Spinal cord (tissue), 10 donors: ENCODE results near the gene CYP11A1. TPM values are rescaled to one million over a fixed set of nuclear protein-coding genes. Genes with fewer than 3 reads are reported as not detected.

Source experiments
- DNase-seq, 6 donors: peaks; one replicate each; pipeline versions ENCODE4 v3.0.0 to v3.0.0-alpha.2; 2013 to 2015; ENCODE audit warnings: low spot score in 6 of 6, low read depth in 4 of 6
- H3K27ac ChIP-seq: one replicate; pipeline ENCODE4 v1.5.1; 2013; ENCODE audit warnings: low read depth, low read length, control low read depth
- H3K27me3 ChIP-seq: one replicate; pipeline ENCODE4 v1.6.1; 2013; ENCODE audit warnings: low read length; ENCODE audit not compliant: control insufficient read depth, insufficient read depth
- H3K36me3 ChIP-seq: one replicate; pipeline ENCODE4 v1.6.1; 2013; ENCODE audit warnings: low read length; ENCODE audit not compliant: control insufficient read depth, insufficient read depth
- H3K4me1 ChIP-seq: one replicate; pipeline ENCODE4 v1.6.1; 2013; ENCODE audit warnings: low read length; ENCODE audit not compliant: control insufficient read depth, insufficient read depth
- H3K4me3 ChIP-seq: one replicate; pipeline ENCODE4 v1.5.1; 2013; ENCODE audit warnings: low read depth, low read length, control low read depth
- H3K9me3 ChIP-seq: one replicate; pipeline ENCODE4 v1.6.1; 2013; ENCODE audit warnings: low read length; ENCODE audit not compliant: control insufficient read depth, insufficient read depth
- WGBS: methylation state at CpG from one replicate; pipeline ENCODE4 v1.1.5; 2013; ENCODE audit warnings: missing lambda C conversion rate; ENCODE audit not compliant: insufficient coverage; 5-methylcytosine and 5-hydroxymethylcytosine counted together
- polyA plus RNA-seq, 2 donors: library from polyadenylated mRNA; unstranded; fragments of 120-200 nt; gene quantifications; one replicate each; pipeline ENCODE4 v1.2.1, GENCODE V29; 2013; ENCODE audit not compliant: insufficient read length in 2 of 2
- total RNA-seq, 2 donors: library from RNA; depleted of rRNA in 1 of 2; stranded (reverse); fragments of 120-200 nt in 1 of 2; fragments of >200 nt in 1 of 2; gene quantifications; one replicate each; pipeline versions ENCODE4 v1.2.3 to v1.2.4, GENCODE V29; 2013 to 2014
- donor health status: healthy.

Gene CYP11A1
- total and polyA plus RNA-seq, 4 donors: 0.89 to 2.1 (median 1.8) TPM

GRCh38 chr15:74383695-74384565, 16.5 kb upstream of the CYP11A1 start:
- Histone ChIP-seq H3K4me1 (peaks cover 44% of the 10 kb centered on the region), H3K36me3 (no peaks in the 10 kb centered on the region), H3K27ac (no peak overlapping the region), H3K4me3 (no peak overlapping the region), H3K27me3 (no peaks in the 10 kb centered on the region), H3K9me3 (no peaks in the 10 kb centered on the region)
- 67% methylated on average over 8 of the region's 8 CpGs for WGBS
- DNase-seq: no peak

GRCh38 chr15:74383286-74383685, 15.8 kb upstream of the CYP11A1 start:
- Histone ChIP-seq H3K9me3 (no peaks in the 10 kb centered on the region), H3K4me1 (peaks cover 47% of the 10 kb centered on the region), H3K36me3 (no peaks in the 10 kb centered on the region), H3K27ac (no peak overlapping the region), H3K4me3 (no peak overlapping the region), H3K27me3 (no peaks in the 10 kb centered on the region)
- no peak for DNase-seq
- WGBS: 90% methylated on average over 4 of the region's 4 CpGs

DNA sequence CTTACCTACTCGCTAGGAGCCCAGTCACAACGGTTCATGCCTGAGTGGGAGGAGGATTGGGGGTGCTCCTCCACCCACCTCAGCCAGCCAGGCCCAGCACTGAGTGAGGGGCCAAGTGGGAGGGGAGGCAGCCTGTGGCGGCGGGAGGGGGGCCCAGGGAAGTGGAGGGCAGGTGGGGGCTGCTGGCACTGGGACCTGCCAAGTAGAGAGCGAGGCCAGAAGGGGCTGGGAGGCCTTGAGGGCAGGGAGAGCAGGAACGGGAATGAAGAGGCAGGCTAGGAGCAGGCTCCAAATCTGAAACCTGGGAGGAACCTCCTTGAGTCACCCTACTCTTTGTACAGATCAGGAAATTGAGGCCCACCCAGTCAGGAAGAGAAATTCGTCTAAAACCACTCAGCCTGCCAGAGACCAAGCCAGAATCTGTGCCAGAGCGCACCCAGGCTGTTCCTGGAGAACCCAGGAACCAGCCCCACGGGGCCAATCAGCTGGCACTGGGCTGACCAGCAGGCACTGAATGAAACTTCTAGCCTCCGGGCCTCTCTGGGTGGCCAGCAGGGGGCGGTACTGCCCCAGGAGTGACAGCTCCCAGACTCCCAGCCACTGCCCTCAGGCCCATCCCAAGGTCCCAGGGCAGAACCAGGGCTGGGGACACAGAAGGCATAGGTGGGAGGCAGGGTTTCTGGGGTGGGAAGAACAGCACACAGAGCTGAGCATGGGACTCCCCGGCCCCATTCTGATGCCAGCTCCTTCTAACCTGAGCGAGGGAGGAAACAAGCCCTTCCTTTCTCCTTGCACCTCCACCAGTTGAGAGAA, 14.8 kb upstream of the CYP11A1 start:
- Histone ChIP-seq H3K27me3 (no peaks in the 10 kb centered on the region), H3K4me1 (peaks cover 47% of the 10 kb centered on the region), H3K4me3 (no peak overlapping the region), H3K27ac (no peak overlapping the region), H3K9me3 (no peaks in the 10 kb centered on the region), H3K36me3 (no peaks in the 10 kb centered on the region)
- 26% methylated on average over 9 of the region's 13 CpGs for WGBS
- DNase-seq: peak in 3 of 6 donors; percentile 42 to 88 (median 72)

DNA sequence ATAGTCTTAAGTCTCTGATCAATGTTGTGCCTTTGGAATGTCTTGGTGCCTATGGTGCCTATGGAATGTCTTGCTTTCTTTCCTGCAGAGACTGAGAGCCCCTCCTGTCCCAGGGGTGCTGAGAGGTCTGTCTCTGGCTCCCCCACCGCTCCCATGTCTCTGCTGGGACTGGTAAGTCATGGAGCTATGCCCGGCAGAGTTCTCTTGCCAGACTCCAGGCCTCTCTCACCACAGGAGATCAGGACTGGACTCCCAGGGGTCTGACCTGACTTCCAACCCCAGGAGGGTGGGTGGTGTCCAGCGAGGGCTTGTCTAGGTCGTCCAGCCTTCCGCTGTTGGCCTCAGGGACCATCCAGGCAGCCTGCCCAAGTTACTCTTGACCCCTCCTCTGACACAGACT, 14.0 kb upstream of the CYP11A1 start:
- Histone ChIP-seq H3K4me3 (no peak overlapping the region), H3K27ac (no peak overlapping the region), H3K27me3 (no peaks in the 10 kb centered on the region), H3K4me1 (peaks cover 40% of the 10 kb centered on the region), H3K9me3 (no peaks in the 10 kb centered on the region), H3K36me3 (no peaks in the 10 kb centered on the region)
- no peak for DNase-seq
- 96% methylated on average over 4 of the region's 5 CpGs for WGBS

DNA sequence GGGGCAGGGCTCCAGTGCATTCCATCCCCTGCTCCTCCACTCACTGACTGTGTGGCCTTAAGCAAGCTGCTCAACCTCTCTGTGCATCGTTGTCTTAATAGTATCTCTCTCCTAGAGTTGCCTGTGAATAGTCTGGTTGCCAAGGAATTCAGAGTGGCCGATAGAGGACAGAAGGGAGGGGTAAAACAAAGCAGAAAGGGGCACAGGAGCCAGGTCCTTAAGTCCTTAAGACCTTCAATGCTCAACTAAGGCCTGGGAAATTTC, 13.7 kb upstream of the CYP11A1 start:
- Histone ChIP-seq H3K4me3 (no peak overlapping the region), H3K9me3 (no peaks in the 10 kb centered on the region), H3K27me3 (no peaks in the 10 kb centered on the region), H3K36me3 (no peaks in the 10 kb centered on the region), H3K4me1 (peaks cover 36% of the 10 kb centered on the region), H3K27ac (no peak overlapping the region)
- no peak for DNase-seq
- WGBS: 57% methylated on average over 1 of the region's 2 CpGs

DNA sequence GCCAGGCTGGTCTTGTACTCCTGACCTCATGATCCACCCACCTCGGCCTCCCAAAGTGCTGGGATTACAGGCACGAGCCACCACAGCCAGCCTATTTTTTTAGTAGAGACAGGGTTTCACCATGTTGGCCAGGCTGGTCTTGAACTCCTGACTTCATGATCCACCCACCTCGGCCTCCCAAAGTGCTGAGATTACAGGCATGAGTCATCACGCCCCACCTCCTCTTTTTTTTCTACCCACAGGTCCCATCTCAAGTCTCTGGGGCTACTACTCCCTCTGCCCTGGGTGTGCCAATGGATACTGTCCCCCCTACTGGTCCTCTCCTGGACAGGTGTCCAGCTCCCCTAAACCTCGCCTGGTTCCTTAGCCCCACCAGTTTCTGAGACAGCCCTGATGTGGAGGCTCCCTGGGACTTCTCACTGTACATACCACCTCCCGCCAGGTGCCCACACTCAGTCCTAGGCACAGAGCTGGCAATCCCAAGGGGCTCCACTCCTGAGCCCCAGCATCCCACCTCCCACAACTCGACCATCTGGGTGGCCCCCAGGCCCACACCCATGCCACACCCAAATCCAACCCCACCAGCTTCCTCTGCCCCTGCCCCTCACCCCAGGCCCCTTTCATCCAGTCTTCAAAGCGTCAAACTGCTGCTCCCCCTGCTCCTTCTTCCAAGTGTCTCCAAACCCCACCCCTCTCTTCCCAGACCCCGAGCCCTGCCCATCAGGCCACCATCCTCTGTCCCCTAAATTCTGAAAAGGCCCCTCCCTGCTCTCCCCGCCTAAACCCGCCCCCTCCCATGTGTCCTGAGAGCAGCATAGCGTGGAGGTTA, 13.1 kb upstream of the CYP11A1 start:
- WGBS: 64% methylated on average over 10 of the region's 12 CpGs
- no peak overlapping the region for H3K27ac ChIP-seq
- H3K4me3 ChIP-seq: no peak overlapping the region
- DNase-seq: no peak
- no peaks in the 10 kb centered on the region for H3K36me3 ChIP-seq
- peaks cover 31% of the 10 kb centered on the region for H3K4me1 ChIP-seq
- H3K27me3 ChIP-seq: no peaks in the 10 kb centered on the region
- H3K9me3 ChIP-seq: no peaks in the 10 kb centered on the region

DNA sequence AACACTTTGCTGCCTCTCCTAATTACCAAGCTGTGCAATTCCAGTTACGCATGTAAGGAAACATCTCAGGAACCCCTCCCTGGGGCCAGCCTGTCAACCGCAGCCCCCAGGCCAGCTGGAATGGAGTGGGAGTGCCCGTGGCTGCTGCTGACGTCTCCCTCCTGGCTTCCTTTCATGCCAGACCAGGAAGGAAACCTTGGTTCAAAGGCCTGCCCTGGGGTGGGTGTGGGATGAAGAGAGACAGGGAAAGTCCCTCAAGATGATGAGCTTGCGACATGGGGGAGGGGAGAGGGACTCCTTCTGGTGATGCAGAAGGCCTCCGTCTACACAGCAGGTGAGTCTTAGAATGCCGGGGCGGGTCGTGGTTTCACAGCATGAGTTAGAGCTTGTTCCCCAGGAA, 11.4 kb upstream of the CYP11A1 start:
- H3K9me3 ChIP-seq: no peaks in the 10 kb centered on the region
- H3K36me3 ChIP-seq: no peaks in the 10 kb centered on the region
- H3K27me3 ChIP-seq: peaks cover 2% of the 10 kb centered on the region
- 54% methylated on average over 5 of the region's 9 CpGs for WGBS
- H3K4me1 ChIP-seq: peaks cover 25% of the 10 kb centered on the region
- no peak overlapping the region for H3K27ac ChIP-seq
- no peak for DNase-seq
- H3K4me3 ChIP-seq: no peak overlapping the region

GRCh38 chr15:74377831-74378766, 10.7 kb upstream of the CYP11A1 start:
- H3K27ac ChIP-seq: no peak overlapping the region
- peaks cover 2% of the 10 kb centered on the region for H3K27me3 ChIP-seq
- peaks cover 30% of the 10 kb centered on the region for H3K4me1 ChIP-seq
- WGBS: 86% methylated on average over 10 of the region's 15 CpGs
- H3K4me3 ChIP-seq: no peak overlapping the region
- no peaks in the 10 kb centered on the region for H3K36me3 ChIP-seq
- H3K9me3 ChIP-seq: no peaks in the 10 kb centered on the region
- no peak for DNase-seq
